SK-N-MC (cell line): Measurements from ENCODE around the gene PEF1.

Experiments used
- EZH2 ChIP-seq: fragments of 200-600 bp; sonication (generic); IDR thresholded peaks from one replicate; pipeline ENCODE4 v1.6.1; 2017; ENCODE audit warnings: antibody characterized with exemption
- POLR2AphosphoS5 ChIP-seq: IDR thresholded peaks from 2 replicates; pipeline ENCODE4 v1.6.1; 2012; ENCODE audit warnings: mild to moderate bottlenecking, low read depth, low read length, borderline replicate concordance

DNA sequence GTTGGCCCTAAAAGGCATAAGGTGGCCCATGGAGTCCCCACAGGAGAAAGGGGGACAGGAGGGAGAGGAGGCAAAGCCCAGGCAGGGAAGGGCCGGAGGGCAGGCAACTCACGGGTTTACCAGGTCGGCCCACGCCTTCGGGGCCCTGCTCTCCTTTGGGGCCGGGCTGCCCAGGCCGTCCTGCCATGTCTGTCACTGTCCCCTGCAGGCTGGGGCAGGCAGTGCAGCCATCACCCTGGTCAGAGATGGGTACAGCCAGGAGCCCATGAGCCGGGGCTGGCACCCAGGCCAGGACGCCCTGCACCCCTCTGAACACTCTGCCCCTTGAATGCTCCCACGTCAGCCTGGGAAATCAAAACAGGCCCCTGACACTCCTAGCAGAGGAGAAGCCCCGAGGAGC is 39.3 kb upstream of the PEF1 start:
- TF ChIP-seq EZH2 (no peak), POLR2AphosphoS5 (no peak)
